Cardiac septum (tissue), 1 donor: Measurements from ENCODE around the gene SZRD1. TPM values are rescaled to one million over a fixed set of nuclear protein-coding genes. Genes with fewer than 3 reads are reported as not detected.

Source experiments
- DNase-seq: peaks from one replicate; pipeline ENCODE4 v3.0.0-alpha.2; 2020; ENCODE audit warnings: low spot score
- intact Hi-C: fragments of 100-400 bp; cut with DNase I; formaldehyde crosslinking; loops from one replicate; pipeline ENCODE4 v1.14.0; 2022
- total RNA-seq: library from RNA; stranded (reverse); fragmentation: NEBNext Ultra II Directional; extraction: Animal tissue kit (Norgen Biotek cat#: 25700); gene quantifications from one replicate; pipeline ENCODE4 v1.2.1, GENCODE V29; 2021
- donor health status: DM: no; HTN: no; CAD: no.

SZRD1 gene
- total RNA-seq, 1 donor from 2014 or later, result 101 TPM

DNA sequence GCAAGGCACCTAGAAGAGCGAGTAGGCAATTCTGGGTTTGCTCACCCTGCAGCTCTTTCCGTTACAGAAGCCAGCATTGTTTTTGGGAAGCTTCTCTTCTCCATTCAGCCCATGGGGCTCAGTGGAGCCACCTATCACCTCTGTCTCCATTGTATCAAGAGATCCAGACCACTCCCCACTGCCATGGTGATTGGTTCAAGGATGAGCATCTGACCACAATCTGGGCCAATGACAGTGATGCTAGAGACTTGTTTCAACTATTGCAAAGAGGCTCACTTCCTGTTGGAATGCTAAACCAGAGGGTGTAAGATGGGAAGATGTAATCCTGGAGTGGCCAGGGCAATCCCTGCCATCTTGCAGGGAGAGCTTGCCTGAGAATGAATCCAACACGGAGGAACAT is 63.6 kb downstream of the SZRD1 start:
- intact Hi-C loops, result no loop called here
- no peak for DNase-seq

DNA sequence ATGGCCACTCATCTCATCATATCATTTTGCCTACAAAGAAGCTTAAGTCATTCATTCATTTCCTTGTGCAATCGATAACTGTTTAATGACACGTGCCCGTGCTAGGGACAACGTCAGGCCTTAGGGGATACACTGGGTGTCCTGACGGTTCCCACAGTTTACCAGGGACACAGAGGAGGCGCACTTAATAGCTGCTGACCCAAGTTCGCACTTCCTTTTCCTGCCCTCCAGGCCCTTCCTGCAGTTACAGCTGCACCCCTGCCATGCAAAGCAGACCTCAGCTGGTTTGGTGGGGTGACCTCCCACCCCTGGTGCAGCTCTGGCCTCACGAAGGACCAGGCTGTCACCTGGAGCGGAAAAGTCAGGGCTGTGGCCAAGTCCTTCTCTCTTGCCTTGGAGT is 66.0 kb downstream of the SZRD1 start:
- intact Hi-C loops, result no loop called here
- no peak for DNase-seq

DNA sequence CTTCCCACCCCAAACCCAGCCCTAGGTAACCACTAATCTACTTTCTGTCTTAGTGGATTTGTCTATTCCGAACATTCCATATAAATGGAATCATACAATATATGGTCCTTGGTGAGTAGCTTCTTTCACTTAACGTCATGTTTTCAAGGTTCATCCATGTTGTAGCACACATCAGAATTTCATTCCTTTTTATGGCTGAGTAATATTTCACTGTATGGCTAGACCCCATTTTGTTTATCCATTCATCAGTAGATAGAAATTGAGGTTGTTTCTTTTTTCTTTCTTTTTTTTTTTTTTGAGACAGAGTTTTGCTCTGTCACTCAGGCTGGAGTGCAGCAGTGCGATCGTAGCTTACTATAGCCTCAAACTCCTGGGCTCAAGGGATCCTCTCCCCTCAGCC is 67.0 kb downstream of the SZRD1 start:
- intact Hi-C loops, result no loop called here

DNA sequence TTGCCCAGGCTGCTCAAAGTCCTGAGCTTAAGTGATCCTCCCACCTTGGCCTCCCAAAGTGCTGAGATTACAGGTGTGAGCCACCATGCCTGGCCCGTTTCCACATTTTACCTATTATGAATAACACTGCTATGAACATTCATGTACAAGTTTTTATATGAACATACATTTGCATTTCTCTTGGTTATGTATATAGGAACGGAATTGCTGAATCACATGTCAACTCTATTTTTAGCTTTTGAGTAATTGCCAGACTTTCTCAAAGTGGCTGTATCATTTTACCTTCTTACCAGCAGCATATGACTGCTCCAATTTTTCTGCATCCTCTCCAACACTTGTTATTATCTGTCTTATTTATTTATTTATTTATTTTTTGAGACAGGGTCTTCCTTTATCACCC is 67.5 kb downstream of the SZRD1 start:
- intact Hi-C loops, result no loop called here
- DNase-seq, result no peak

More for the DNA sequence above, 67.0 kb downstream of the SZRD1 start:
- DNase-seq, result no peak

DNA sequence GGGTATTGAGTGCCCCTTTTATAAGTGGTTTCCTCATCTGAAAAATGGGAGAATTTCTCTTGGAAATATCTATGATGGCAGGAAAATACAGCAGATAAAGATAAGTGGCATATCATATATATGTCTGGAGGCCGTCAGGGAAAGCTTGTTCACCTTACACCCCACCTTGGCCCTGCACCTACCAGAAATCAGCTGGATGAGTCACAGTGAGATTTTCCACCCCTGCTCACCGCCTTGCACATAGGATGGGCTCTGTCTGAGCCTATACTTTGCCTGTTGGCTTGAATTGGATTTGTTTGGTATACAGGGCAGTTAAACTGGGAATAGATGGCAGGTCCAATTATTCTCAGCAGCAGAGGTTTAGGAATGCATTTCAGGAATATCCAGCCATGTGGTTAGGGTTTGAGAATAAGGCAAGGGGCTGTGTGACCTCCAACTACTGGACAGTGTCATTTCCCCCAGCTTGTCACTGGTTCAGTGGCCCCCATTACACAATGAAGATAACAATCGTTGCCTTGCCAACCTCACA is 70.0 kb downstream of the SZRD1 start, which contains the start of gene SPATA21:
SPATA21 (minus strand) TSS at position 479 of the 529 bp plus-strand sequence. CDS start 6,053 bp downstream, outside the sequence.
- no peak for DNase-seq
- intact Hi-C loops, result no loop called here

DNA sequence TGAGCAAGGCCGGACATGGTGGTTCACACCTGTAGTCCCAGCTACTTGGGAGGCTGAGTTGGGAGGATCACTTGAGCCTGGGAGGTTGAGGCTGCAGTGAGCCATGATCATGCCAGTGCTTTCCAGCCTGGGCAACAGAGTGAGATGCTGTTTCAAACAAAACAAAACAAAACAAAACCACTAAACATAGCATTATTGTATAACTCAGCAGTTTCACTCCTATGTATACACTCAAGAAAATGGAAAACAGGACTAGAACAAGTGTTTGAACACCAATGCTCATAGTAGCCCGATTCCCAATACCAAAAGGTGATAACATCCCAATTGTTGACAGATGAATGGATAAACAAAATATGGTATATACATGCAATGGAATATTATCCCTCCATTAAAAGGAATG is 71.5 kb downstream of the SZRD1 start:
- intact Hi-C loops, result no loop called here
- DNase-seq, result no peak

DNA sequence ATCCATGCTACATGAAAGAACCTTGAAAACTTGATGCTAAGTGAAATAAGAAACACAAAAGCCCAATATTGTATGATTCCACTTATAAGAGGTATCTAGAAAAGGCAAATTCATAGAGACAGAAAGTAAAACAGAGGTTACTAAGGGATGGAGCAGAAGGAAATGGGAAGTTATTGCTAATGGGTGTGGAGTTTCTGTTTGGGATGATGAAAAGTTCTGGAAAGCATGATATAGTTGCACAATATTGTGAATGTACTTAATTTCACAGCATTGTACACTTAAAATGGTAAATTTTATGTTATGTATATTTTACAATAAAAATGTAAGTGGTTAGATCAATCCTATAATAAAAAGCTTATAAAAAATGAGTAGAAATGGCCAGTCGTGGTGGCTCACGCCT is 71.9 kb downstream of the SZRD1 start:
- DNase-seq, result no peak
- intact Hi-C loops, result no loop called here

DNA sequence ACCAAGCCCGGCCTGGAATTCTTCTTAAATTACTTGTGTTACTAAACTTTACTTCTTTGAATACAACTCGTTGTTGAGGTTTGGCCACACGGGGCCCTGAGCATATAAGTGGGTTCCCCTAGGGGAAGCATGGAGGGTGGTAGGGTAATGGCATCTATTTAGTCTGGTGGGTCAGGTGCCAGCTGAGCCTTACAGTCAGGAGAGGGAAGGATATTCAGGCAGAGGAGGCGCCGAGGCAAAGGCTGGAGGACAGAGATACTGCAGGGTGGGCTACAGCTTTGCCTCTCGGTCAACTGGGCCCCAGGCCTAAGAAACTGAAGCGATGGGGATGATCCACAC is 73.1 kb downstream of the SZRD1 start:
- intact Hi-C loops, result loop anchor here (1.0 to 5.0 kb wide), 2 partner anchors 57 to 73 kb away; partner anchors contain the start of gene SZRD1
- no peak for DNase-seq

DNA sequence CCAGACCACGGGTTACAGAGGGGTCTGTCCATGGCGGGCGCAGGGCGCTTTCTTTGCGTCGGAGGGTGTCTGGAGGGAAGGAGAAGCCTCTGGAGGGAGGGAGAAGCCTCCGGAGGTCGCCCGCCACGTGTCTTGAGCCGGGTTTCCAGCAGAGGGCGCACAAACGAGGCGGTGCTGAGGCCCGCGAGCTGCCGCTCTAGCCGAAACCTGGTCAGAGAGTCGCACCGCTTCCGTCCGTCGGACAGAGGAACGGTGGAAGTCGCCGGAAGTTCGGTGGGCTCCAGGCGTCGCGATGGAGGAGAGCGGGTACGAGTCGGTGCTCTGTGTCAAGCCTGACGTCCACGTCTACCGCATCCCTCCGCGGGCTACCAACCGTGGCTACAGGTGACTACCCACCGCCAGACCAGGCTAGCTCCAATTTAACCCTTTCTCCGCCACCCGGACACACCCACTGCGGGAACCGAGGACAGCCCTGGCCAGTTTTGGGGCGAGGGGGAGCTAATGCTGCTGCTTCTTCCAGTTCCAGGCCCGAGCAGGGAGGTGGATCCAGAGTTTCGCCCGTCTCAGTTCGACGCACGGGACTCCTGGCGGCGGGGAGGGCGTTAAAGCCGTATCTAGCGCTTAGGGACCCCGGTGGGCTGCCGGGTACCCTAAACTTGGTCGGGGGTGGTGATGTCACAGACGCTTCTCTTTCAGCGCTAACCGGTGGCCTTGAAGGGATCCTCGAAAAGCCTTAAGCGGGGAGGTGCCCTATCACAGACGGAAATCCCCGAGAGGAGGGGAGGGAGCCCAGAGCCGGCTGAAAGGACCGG is 73.6 kb downstream of the SZRD1 start, which contains the start of gene NECAP2:
NECAP2 (plus strand) TSS at position 255 of the 812 bp plus-strand sequence; CDS start at position 293, 38 bp downstream.
- DNase-seq, result peak; percentile 97
- intact Hi-C loops, result loop anchor here (1.0 to 5.0 kb wide), 2 partner anchors 57 to 73 kb away; partner anchors contain the start of gene SZRD1

DNA sequence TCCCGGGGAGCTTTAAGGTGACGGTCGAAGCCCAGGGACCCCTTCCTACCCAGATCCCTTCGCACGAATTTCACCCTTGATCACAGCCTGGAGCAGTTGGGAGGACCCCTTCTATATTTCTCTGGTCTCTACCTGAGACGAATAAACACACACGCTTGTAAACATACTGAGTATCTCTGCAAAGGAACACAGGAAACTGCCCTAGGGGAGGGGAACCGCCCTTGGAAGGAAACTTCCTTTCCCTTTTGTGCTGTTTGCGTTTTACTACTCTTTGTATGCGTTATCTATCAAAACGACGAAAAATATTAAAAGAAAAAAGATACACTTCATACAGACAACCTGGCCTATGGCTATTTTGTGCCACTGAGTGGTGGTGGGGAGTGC is 74.2 kb downstream of the SZRD1 start:
- intact Hi-C loops, result loop anchor here (5.0 kb wide), 1 partner anchor 56 kb away; no protein-coding TSS in a partner anchor
- DNase-seq, result no peak

DNA sequence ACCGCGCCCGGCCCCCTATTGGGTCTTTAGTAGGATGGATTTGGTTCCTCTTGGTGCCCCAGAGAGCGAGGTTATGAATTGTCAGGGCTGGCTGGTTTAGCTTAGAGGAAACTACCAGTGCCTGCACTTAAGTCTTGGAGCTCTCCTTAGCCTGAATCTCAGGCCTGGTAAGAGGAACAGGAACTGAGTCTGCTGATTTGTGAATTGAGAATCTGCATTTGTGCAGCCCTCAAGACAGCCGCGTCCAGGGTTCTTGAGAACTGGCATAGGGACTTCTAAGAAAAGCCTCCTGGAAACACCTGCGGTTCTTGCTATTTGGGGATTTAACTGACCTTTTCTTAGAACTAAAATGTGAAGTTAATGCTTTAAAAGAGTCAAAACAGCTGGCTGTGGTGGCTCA is 75.2 kb downstream of the SZRD1 start:
- no peak for DNase-seq
- intact Hi-C loops, result loop anchor here (5.0 kb wide), 1 partner anchor 55 kb away; no protein-coding TSS in a partner anchor

DNA sequence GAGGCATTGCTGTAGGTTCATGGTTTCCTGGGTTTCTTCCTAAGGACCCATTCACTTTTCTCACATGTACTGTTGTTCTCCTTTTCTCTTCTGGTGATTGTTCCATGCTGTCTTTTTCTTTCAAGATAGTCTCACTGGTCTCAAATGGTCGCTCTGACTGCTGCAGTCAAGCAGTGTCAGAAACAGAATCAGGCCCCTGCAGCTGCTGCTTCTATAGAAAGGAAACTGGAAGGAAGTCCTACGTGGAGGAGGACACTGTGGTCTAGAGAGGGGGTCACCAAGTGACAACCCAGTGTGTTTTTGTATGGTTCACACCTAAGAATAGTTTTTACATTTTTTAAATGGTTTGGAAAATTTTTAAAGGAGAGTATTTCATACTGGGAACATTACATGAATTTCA is 75.9 kb downstream of the SZRD1 start:
- no peak for DNase-seq
- intact Hi-C loops, result loop anchor here (5.0 kb wide), 1 partner anchor 54 kb away; no protein-coding TSS in a partner anchor

DNA sequence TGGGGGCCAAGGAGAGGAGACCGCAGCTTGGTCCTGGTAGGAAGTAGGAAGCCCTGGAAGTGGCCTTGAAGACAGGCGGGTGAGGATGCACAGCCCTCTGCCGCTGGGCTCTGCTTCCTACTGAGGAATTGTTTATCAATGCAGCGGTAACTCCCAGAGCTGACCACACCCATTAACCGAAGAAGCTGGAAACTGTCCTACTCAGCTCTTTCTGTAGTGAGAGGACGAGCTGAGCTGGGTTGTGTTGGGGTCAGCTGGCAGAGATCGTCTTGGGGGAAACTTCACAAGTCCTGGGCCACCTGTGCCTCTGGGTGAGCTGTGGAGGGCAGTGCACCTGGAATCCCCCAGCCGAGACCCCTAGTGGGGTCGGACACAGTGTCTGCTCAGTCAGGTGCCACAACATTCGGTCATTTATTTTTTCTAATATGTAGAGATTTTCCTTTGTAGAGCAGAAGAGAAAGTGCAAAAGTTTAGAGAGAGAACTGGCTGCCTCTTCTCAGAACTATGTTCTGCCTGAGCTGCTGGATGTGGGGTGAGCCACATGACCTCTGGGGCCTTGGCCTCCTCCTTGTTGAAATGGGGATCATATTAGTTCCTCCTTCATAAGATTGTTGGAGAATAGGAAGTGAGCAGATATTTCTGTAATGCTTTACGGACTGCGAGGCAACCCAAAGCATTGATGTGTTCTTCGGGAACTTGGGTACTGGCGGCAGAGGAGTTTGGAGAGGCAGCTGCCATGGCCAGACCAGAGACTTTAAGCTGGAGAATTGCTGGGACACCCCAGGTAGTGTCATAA is 77.1 kb downstream of the SZRD1 start:
- DNase-seq, result no peak
- intact Hi-C loops, result loop anchor here (5.0 kb wide), 1 partner anchor 53 kb away; no protein-coding TSS in a partner anchor

DNA sequence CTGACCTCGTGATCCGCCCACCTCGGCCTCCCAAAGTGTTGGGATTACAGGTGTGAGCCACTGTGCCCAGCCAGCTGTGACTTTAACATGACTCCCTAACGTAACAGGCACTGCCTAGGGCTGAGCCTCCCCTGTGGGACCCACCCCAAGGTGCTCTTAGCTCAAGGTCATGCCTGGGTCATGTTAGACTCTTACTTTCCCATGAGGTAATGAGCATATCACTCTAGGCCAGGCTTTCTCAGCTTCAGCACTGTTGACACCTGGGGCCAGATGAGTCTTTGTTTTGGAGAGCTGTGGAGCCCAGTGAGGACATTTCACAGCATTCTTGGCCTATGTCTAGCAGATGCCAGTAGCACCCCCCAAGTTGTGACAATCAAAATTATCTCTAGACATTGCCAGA is 78.0 kb downstream of the SZRD1 start:
- no peak for DNase-seq
- intact Hi-C loops, result no loop called here

DNA sequence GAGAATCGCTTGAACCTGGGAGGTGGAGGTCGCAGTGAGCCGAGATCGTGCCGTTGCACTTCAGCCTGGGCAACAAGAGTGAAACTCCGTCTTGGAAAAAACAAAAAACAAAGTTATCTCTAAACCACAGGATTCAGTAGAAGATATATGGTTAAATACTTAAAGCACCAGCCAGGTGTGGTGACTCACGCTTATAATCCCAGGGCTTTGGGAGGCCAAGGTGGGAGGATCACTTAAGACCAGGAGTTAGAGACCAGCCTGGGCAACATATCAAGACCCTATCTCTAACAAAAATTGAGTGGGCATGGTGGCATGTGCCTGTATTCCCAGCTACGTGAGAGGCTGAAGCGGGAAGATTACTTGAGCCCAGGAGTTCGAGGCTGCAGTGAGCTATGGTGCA is 79.1 kb downstream of the SZRD1 start:
- no peak for DNase-seq
- intact Hi-C loops, result no loop called here

DNA sequence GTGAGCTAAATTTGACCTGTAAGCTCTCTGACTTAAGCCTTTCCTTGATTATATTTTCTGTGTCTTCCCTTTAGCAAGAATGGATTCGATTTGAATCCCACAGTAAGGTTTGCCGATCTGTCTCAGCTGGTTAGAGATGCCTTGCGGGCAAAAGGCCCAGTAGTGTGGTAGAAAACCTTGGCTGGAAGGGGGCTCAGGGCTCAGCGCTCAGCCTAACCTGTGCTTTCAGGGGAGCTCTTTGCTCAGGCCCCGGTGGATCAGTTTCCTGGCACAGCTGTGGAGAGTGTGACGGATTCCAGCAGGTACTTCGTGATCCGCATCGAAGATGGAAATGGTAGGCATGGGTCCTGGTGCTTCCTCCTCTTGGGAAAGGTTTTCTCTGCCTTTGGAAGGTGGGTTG is 80.6 kb downstream of the SZRD1 start:
- intact Hi-C loops, result no loop called here

More for the DNA sequence above, 80.6 kb downstream of the SZRD1 start:
- no peak for DNase-seq
